Measurements from ENCODE around the gene RAD21L1. TPM values are rescaled to one million over a fixed set of nuclear protein-coding genes. Genes with fewer than 3 reads are reported as not detected.

Gene RAD21L1
- total RNA-seq, 4 donors from 2014 or later: 0.34 TPM; not detected in 3

- peaks cover 3% of the 10 kb centered on the region for H3K27me3 ChIP-seq
- H3K27ac ChIP-seq: no peak overlapping the region
- no peaks in the 10 kb centered on the region for H3K9me3 ChIP-seq
- no peaks in the 10 kb centered on the region for H3K36me3 ChIP-seq
- TF ChIP-seq, protein P1, sequence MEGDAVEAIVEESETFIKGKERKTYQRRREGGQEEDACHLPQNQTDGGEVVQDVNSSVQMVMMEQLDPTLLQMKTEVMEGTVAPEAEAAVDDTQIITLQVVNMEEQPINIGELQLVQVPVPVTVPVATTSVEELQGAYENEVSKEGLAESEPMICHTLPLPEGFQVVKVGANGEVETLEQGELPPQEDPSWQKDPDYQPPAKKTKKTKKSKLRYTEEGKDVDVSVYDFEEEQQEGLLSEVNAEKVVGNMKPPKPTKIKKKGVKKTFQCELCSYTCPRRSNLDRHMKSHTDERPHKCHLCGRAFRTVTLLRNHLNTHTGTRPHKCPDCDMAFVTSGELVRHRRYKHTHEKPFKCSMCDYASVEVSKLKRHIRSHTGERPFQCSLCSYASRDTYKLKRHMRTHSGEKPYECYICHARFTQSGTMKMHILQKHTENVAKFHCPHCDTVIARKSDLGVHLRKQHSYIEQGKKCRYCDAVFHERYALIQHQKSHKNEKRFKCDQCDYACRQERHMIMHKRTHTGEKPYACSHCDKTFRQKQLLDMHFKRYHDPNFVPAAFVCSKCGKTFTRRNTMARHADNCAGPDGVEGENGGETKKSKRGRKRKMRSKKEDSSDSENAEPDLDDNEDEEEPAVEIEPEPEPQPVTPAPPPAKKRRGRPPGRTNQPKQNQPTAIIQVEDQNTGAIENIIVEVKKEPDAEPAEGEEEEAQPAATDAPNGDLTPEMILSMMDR (IDR thresholded peaks at IDR 0.05): no peak
- no peak for TF ChIP-seq EP300 (IDR thresholded peaks at IDR 0.05)
- TF ChIP-seq POLR2A (IDR thresholded peaks at IDR 0.05): no peak
- TF ChIP-seq POLR2AphosphoS5 (IDR thresholded peaks at IDR 0.05): no peak
- H3K4me3 ChIP-seq: no peak overlapping the region
- no peak for DNase-seq (ENCODE audit: low spot score in 2 of 2)
- 86% methylated on average over 3 of the region's 3 CpGs for WGBS
- H3K4me1 ChIP-seq: peaks cover 10% of the 10 kb centered on the region
These were observed 35.0 kb upstream of the RAD21L1 start for GRCh38 chr20:1190847-1191246.

- DNase-seq (ENCODE audit: low spot score in 2 of 2): no peak
- Histone ChIP-seq H3K27ac (no peak overlapping the region), H3K36me3 (no peaks in the 10 kb centered on the region), H3K4me3 (no peak overlapping the region), H3K27me3 (no peaks in the 10 kb centered on the region), H3K9me3 (no peaks in the 10 kb centered on the region), H3K4me1 (peaks cover 7% of the 10 kb centered on the region)
- TF ChIP-seq POLR2AphosphoS5 (IDR thresholded peaks at IDR 0.05) (no peak), POLR2A (IDR thresholded peaks at IDR 0.05) (no peak), EP300 (IDR thresholded peaks at IDR 0.05) (no peak)
- TF ChIP-seq, protein P1 (IDR thresholded peaks at IDR 0.05): no peak
- 86% methylated on average over 3 of the region's 3 CpGs for WGBS
These were observed 34.5 kb upstream of the RAD21L1 start for GRCh38 chr20:1191299-1191698.

DNA sequence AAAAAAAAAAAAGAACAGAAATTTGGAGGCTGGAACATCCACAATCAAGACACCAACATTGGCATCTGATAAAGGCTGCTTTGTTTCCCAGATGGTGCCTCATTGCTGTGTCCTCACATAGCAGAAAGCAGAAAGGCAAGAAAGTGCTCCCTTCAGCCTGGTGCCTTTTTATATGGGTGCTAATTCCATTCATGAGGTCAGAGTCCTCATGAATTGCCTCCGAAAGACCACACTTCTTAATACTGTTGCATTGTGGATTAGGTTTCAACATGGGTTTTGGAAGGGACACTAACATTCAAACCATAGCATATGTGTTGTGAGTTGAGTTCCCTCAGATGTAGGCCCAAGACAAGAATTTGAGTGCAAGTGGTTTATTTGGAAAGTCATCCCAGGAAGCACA is 30.6 kb upstream of the RAD21L1 start:
- Histone ChIP-seq H3K9me3 (no peaks in the 10 kb centered on the region), H3K27ac (no peak overlapping the region), H3K4me3 (no peak overlapping the region), H3K4me1 (no peaks in the 10 kb centered on the region), H3K36me3 (no peaks in the 10 kb centered on the region), H3K27me3 (no peaks in the 10 kb centered on the region)
- 75% methylated on average over 1 of the region's 1 CpG for WGBS
- TF ChIP-seq, protein P1 (IDR thresholded peaks at IDR 0.05): no peak
- TF ChIP-seq POLR2AphosphoS5 (IDR thresholded peaks at IDR 0.05) (no peak), POLR2A (IDR thresholded peaks at IDR 0.05) (no peak), EP300 (IDR thresholded peaks at IDR 0.05) (no peak)
- no peak for DNase-seq (ENCODE audit: low spot score in 2 of 2)

DNA sequence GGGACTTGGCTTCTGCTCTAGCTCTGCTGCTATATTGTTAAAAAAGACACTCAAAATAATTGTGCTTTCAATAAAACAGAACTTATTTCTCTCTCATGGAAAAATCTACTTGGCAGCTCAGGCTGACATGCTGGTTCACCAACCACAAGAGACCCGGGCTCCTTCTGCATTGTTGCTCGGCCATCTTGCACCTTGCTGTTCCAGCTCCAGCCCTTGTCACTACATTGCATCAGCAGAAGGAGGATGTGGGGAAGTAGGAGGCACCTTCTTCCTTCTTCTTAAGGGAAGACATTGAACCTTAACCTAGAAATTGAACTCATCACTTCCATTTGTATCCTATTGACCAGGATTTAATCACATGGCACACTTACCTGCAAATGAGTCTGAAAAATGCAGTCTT is 29.2 kb upstream of the RAD21L1 start:
- Histone ChIP-seq H3K4me1 (no peaks in the 10 kb centered on the region), H3K4me3 (no peak overlapping the region), H3K36me3 (no peaks in the 10 kb centered on the region), H3K9me3 (no peaks in the 10 kb centered on the region), H3K27me3 (no peaks in the 10 kb centered on the region), H3K27ac (no peak overlapping the region)
- TF ChIP-seq, protein P1 (IDR thresholded peaks at IDR 0.05): no peak
- TF ChIP-seq POLR2AphosphoS5 (IDR thresholded peaks at IDR 0.05): no peak
- DNase-seq (ENCODE audit: low spot score in 2 of 2): peak in 1 of 2 donors; percentile 26
- WGBS: 85% methylated on average over 2 of the region's 2 CpGs

DNA sequence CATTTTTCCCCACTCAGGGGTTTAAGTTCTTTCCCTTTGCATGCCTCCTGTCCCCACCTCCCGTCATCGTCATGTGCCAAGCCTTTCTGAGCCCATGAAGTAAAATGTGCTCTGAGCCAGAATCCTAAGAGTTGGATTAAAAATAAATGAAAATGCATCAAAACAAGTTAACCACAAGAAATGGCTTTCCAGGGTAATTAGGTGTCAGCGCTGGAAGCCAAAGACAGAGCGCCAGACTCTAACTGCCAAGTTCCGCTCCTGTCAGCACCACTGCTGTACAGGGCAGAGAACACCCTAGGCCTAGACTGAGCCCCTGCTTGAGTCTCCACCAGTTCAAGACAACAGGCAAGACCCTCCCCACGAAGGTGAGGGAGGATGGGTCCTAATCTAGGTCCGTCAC is 28.0 kb upstream of the RAD21L1 start:
- WGBS: 80% methylated on average over 7 of the region's 7 CpGs
- H3K27ac ChIP-seq: no peak overlapping the region
- no peaks in the 10 kb centered on the region for H3K4me1 ChIP-seq
- no peak overlapping the region for H3K4me3 ChIP-seq
- TF ChIP-seq POLR2AphosphoS5 (IDR thresholded peaks at IDR 0.05): no peak
- TF ChIP-seq EP300 (IDR thresholded peaks at IDR 0.05): no peak
- TF ChIP-seq, protein P1 (IDR thresholded peaks at IDR 0.05): no peak
- no peak for TF ChIP-seq POLR2A (IDR thresholded peaks at IDR 0.05)
- H3K9me3 ChIP-seq: no peaks in the 10 kb centered on the region
- H3K36me3 ChIP-seq: no peaks in the 10 kb centered on the region
- DNase-seq (ENCODE audit: low spot score in 2 of 2): peak in 1 of 2 donors; percentile 28
- no peaks in the 10 kb centered on the region for H3K27me3 ChIP-seq
